ENCODE data around the gene ZNFX1. TPM values are rescaled to one million over a fixed set of nuclear protein-coding genes. Genes with fewer than 3 reads are reported as not detected.

ZNFX1 gene
- total RNA-seq, 2 donors from 2014 or later, result 8.1 to 8.9 TPM

- no peaks in the 10 kb centered on the region for H3K9me3 ChIP-seq (ENCODE audit: control insufficient read depth, low read length)
- no peaks in the 10 kb centered on the region for H3K4me1 ChIP-seq (ENCODE audit: control insufficient read depth, insufficient read depth, low read length)
- H3K9me3 Mint-ChIP-seq, result no peaks in the 10 kb centered on the region
- no peak overlapping the region for H3K27ac Mint-ChIP-seq
- peaks cover 87% of the 10 kb centered on the region for H3K36me3 ChIP-seq (ENCODE audit: control insufficient read depth, insufficient read depth, low read length)
- WGBS, 2 experiments (ENCODE audit: insufficient coverage in 1 of 2, insufficient read length in 1 of 2), result 92 to 98% methylated on average over 5 to 7 of the region's 8 CpGs
- H3K36me3 Mint-ChIP-seq (ENCODE audit: low read depth), result peaks cover 78% of the 10 kb centered on the region
- no peak for DNase-seq
- no peak overlapping the region for H3K4me3 Mint-ChIP-seq
- no peaks in the 10 kb centered on the region for H3K27me3 Mint-ChIP-seq (ENCODE audit: insufficient read depth)
- H3K4me3 ChIP-seq (ENCODE audit: low read length), result no peak overlapping the region
- H3K27ac ChIP-seq (ENCODE audit: low read depth, low read length), result no peak overlapping the region
- no peak for TF ChIP-seq CTCF (conservative IDR thresholded peaks at IDR 0.05)
- H3K27me3 ChIP-seq (ENCODE audit: control insufficient read depth, insufficient read depth, low read length, poor library complexity, severe bottlenecking), result no peaks in the 10 kb centered on the region
- H3K9ac ChIP-seq (ENCODE audit: extremely low read depth, low read length, poor library complexity, severe bottlenecking), result no peak overlapping the region
- H3K4me1 Mint-ChIP-seq, result no peaks in the 10 kb centered on the region
These were observed 47.2 kb downstream of the ZNFX1 start for GRCh38 chr20:49230561-49231133.

- H3K27me3 Mint-ChIP-seq (ENCODE audit: insufficient read depth), result no peaks in the 10 kb centered on the region
- no peaks in the 10 kb centered on the region for H3K27me3 ChIP-seq (ENCODE audit: control insufficient read depth, insufficient read depth, low read length, poor library complexity, severe bottlenecking)
- H3K36me3 Mint-ChIP-seq (ENCODE audit: low read depth), result peaks cover 79% of the 10 kb centered on the region
- H3K27ac ChIP-seq (ENCODE audit: low read depth, low read length), result no peak overlapping the region
- H3K4me3 ChIP-seq (ENCODE audit: low read length), result no peak overlapping the region
- DNase-seq, result no peak
- 96% methylated on average over 8 to 10 of the region's 10 CpGs for WGBS, 2 experiments (ENCODE audit: insufficient coverage in 1 of 2, insufficient read length in 1 of 2)
- no peak overlapping the region for H3K4me3 Mint-ChIP-seq
- H3K27ac Mint-ChIP-seq, result no peak overlapping the region
- no peak overlapping the region for H3K9ac ChIP-seq (ENCODE audit: extremely low read depth, low read length, poor library complexity, severe bottlenecking)
- H3K36me3 ChIP-seq (ENCODE audit: control insufficient read depth, insufficient read depth, low read length), result peaks cover 87% of the 10 kb centered on the region
- TF ChIP-seq CTCF (conservative IDR thresholded peaks at IDR 0.05), result no peak
- no peaks in the 10 kb centered on the region for H3K9me3 Mint-ChIP-seq
- H3K4me1 Mint-ChIP-seq, result no peaks in the 10 kb centered on the region
- H3K9me3 ChIP-seq (ENCODE audit: control insufficient read depth, low read length), result no peaks in the 10 kb centered on the region
- no peaks in the 10 kb centered on the region for H3K4me1 ChIP-seq (ENCODE audit: control insufficient read depth, insufficient read depth, low read length)
These were observed 47.8 kb downstream of the ZNFX1 start for GRCh38 chr20:49230021-49230420.

GRCh38 chr20:49229381-49229780, 48.5 kb downstream of the ZNFX1 start:
- no peak for DNase-seq
- Histone ChIP-seq H3K9ac (ENCODE audit: extremely low read depth, low read length, poor library complexity, severe bottlenecking) (no peak overlapping the region), H3K4me1 (ENCODE audit: control insufficient read depth, insufficient read depth, low read length) (no peaks in the 10 kb centered on the region), H3K36me3 (ENCODE audit: control insufficient read depth, insufficient read depth, low read length) (peaks cover 87% of the 10 kb centered on the region), H3K27me3 (ENCODE audit: control insufficient read depth, insufficient read depth, low read length, poor library complexity, severe bottlenecking) (no peaks in the 10 kb centered on the region), H3K27ac (ENCODE audit: low read depth, low read length) (no peak overlapping the region), H3K4me3 (ENCODE audit: low read length) (no peak overlapping the region), H3K9me3 (ENCODE audit: control insufficient read depth, low read length) (no peaks in the 10 kb centered on the region)
- peaks cover 79% of the 10 kb centered on the region for H3K36me3 Mint-ChIP-seq (ENCODE audit: low read depth)
- TF ChIP-seq CTCF (conservative IDR thresholded peaks at IDR 0.05), result no peak
- WGBS, 2 experiments (ENCODE audit: insufficient coverage in 1 of 2, insufficient read length in 1 of 2), result 93 to 100% methylated on average over 2 of the region's 2 CpGs
- H3K4me3 Mint-ChIP-seq, result no peak overlapping the region
- H3K4me1 Mint-ChIP-seq, result no peaks in the 10 kb centered on the region
- no peak overlapping the region for H3K27ac Mint-ChIP-seq
- H3K27me3 Mint-ChIP-seq (ENCODE audit: insufficient read depth), result no peaks in the 10 kb centered on the region
- H3K9me3 Mint-ChIP-seq, result no peaks in the 10 kb centered on the region

Measured in endodermal cell (in vitro differentiated cells).